Cardiac fibroblast (primary cell): ENCODE data around the gene ZNF335.
A peak's percentile ranks its signal among the peaks of the same experiment; 100 is the strongest.

ENCODE experiments used
- DNase-seq, 2 donors: peaks; one replicate each; pipeline versions ENCODE4 v3.0.0 to v3.0.0-alpha.2; 2010; ENCODE audit warnings: low read depth in 2 of 2
- H3K4me3 ChIP-seq, 2 donors: replicated peaks in 1 of 2; 1 replicate in 1 of 2; 2 replicates in 1 of 2; pipeline ENCODE4 v1.5.1; 2011; ENCODE audit warnings: low read depth in 2 of 2, low read length in 2 of 2, mild to moderate bottlenecking in 2 of 2, moderate library complexity in 1 of 2
- TF ChIP-seq, protein P1 (sequence below): IDR thresholded peaks from one replicate; pipeline ENCODE4 v1.5.1; 2011; ENCODE audit warnings: low read depth, mild to moderate bottlenecking, low read length, inconsistent platforms

Gene ZNF335

DNA sequence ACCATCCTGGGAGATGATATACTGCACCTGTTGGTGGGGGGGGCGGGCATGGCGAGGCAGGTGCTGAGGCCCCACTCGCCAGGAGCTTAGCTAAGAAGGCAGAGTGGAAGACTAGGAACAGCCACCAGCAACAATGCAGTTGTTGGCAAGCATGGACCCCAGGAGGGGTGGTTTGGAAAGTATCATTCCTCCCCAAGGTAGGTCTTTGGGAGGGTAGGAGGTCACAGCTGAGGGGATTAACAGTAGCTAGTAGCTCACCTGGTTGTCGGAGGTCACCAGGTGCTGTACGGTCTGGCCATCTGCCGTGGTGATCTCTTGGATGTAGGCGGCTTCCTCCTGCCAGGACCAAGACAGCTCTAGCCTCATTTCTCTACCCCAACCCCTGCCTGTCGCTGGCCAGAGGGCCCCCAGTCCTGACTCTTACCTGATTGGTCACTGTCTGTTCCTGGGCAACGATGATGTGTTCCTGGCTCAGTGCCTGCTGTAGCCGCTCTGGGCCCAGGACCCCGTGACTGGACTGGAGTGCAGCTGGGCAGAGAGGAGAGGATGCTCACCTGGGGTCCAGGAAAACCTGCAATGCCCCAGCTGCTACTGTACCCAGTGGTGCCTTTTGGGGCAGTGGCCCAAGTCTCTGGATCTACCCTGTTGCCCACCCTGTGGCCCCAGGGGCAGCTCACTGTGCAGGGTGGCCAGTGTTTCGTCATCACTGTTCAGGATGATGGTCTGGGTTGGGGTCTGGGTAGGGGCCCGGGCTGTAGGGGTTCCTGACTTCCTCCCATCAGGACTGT lies 22.3 kb downstream of the ZNF335 start:
- DNase-seq, result no peak
- H3K4me3 ChIP-seq, result no peak overlapping the region
- TF ChIP-seq, protein P1, sequence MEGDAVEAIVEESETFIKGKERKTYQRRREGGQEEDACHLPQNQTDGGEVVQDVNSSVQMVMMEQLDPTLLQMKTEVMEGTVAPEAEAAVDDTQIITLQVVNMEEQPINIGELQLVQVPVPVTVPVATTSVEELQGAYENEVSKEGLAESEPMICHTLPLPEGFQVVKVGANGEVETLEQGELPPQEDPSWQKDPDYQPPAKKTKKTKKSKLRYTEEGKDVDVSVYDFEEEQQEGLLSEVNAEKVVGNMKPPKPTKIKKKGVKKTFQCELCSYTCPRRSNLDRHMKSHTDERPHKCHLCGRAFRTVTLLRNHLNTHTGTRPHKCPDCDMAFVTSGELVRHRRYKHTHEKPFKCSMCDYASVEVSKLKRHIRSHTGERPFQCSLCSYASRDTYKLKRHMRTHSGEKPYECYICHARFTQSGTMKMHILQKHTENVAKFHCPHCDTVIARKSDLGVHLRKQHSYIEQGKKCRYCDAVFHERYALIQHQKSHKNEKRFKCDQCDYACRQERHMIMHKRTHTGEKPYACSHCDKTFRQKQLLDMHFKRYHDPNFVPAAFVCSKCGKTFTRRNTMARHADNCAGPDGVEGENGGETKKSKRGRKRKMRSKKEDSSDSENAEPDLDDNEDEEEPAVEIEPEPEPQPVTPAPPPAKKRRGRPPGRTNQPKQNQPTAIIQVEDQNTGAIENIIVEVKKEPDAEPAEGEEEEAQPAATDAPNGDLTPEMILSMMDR, result no peak

GRCh38 chr20:45948742-45949541 lies 23.1 kb downstream of the ZNF335 start:
- no peak for DNase-seq
- TF ChIP-seq, protein P1, result no peak
- H3K4me3 ChIP-seq, result no peak overlapping the region

- TF ChIP-seq, protein P1, result no peak
- H3K4me3 ChIP-seq, result no peak overlapping the region
- DNase-seq, result no peak
Measured at GRCh38 chr20:45948261-45948733, 23.7 kb downstream of the ZNF335 start.

- no peak overlapping the region for H3K4me3 ChIP-seq
- TF ChIP-seq, protein P1, result no peak
- no peak for DNase-seq
Measured at GRCh38 chr20:45947110-45947866, 24.7 kb downstream of the ZNF335 start.

DNA sequence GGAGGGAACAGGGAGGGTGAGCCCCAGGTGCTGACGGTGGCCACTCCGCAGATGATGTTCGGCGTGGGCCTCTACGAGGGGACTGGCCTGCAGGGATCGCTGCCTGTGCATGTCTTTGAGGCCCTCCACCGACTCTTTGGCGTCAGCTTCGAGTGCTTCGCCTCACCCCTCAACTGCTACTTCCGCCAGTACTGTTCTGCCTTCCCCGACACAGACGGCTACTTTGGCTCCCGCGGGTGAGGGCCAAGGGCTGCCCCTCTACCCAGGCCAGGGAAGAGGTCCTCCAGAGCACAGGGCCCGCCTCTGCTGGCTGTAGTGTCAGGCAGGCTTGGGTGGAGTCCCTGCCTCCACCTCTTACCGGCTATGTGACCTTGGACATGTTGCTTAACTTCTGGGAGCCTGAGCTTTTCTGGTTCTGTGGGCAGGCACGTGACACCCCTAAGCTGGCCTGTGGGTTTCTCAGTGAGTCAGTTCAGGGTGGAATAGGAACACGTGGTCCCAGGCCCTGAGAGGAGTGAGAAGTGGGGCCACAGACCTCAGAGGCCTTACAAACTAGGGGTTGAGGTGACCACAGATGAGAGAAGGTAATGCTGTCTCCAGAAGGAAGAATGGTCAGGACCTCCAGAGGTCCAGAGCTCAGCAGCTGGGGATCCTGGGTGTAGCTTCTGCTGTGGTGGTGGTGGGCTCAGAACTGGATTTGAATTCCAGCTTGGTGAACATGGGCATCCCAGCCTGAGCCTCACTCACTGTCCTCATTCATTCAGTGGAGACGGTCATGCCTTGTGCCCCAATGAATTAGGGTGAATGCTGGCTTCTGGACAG lies 25.6 kb downstream of the ZNF335 start:
- no peak overlapping the region for H3K4me3 ChIP-seq

More for the DNA sequence above, 25.6 kb downstream of the ZNF335 start:
- TF ChIP-seq, protein P1, result no peak
- peak; percentile 62 to 77 for DNase-seq
